ENCODE results near the gene BTN1A1.
A peak's percentile ranks its signal among the peaks of the same experiment; 100 is the strongest.

The BTN1A1 gene

GRCh38 chr6:26457264-26457805 lies 42.8 kb upstream of the BTN1A1 start:
- Histone ChIP-seq H3K27ac (ENCODE audit: extremely low read depth, low read depth, low read length) (peak overlapping the region; percentile 73; the same call in 1 of the 2 replicates), H3K4me3 (ENCODE audit: low read depth, low read length) (no peak overlapping the region), H3K4me1 (ENCODE audit: control insufficient read depth, insufficient read depth, low read length) (no peaks in the 10 kb centered on the region), H3K36me3 (ENCODE audit: control insufficient read depth in 2 of 2, insufficient read depth in 1 of 2, low read length in 2 of 2) (peaks cover 22 to 32% of the 10 kb centered on the region in 2 experiments), H3K9me3 (ENCODE audit: control insufficient read depth, insufficient read depth, low read depth, low read length) (no peaks in the 10 kb centered on the region)
- POLR2A ChIA-PET = interaction anchor here (1.3 kb wide), 1 partner anchor 17 kb away, joined by 6 read pairs; no protein-coding TSS in a partner anchor
- CTCF ChIA-PET = interaction anchor here (0.5 kb wide), 1 partner anchor 42 kb away, joined by 4 read pairs; no protein-coding TSS in a partner anchor
- no peak for TF ChIP-seq ZNF146 (tag by site-specific recombination; IDR thresholded peaks at IDR 0.05)
- TF ChIP-seq ZNF449 (tag by site-specific recombination; IDR thresholded peaks at IDR 0.05) = no peak
- TF ChIP-seq PRDM4 (tag by site-specific recombination; IDR thresholded peaks at IDR 0.05) = no peak
- no peak for TF ChIP-seq ZNF571 (tag by site-specific recombination; IDR thresholded peaks at IDR 0.05)
- TF ChIP-seq ZNF37A (tag by site-specific recombination; IDR thresholded peaks at IDR 0.05) = no peak
- no peak for TF ChIP-seq ZBTB8A (tag by site-specific recombination; IDR thresholded peaks at IDR 0.05)
- no peak for TF ChIP-seq ZNF843 (tag by site-specific recombination; IDR thresholded peaks at IDR 0.05)
- TF ChIP-seq, protein P1, sequence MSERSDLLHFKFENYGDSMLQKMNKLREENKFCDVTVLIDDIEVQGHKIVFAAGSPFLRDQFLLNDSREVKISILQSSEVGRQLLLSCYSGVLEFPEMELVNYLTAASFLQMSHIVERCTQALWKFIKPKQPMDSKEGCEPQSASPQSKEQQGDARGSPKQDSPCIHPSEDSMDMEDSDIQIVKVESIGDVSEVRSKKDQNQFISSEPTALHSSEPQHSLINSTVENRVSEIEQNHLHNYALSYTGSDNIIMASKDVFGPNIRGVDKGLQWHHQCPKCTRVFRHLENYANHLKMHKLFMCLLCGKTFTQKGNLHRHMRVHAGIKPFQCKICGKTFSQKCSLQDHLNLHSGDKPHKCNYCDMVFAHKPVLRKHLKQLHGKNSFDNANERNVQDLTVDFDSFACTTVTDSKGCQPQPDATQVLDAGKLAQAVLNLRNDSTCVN (tag by site-specific recombination; optimal IDR thresholded peaks at IDR 0.05) = no peak
- no peak for TF ChIP-seq ZNF48 (tag by site-specific recombination; IDR thresholded peaks at IDR 0.05)
- TF ChIP-seq, protein P2, sequence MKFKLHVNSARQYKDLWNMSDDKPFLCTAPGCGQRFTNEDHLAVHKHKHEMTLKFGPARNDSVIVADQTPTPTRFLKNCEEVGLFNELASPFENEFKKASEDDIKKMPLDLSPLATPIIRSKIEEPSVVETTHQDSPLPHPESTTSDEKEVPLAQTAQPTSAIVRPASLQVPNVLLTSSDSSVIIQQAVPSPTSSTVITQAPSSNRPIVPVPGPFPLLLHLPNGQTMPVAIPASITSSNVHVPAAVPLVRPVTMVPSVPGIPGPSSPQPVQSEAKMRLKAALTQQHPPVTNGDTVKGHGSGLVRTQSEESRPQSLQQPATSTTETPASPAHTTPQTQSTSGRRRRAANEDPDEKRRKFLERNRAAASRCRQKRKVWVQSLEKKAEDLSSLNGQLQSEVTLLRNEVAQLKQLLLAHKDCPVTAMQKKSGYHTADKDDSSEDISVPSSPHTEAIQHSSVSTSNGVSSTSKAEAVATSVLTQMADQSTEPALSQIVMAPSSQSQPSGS (tag by site-specific recombination; IDR thresholded peaks at IDR 0.05; ENCODE audit: low read depth) = no peak
- TF ChIP-seq GLIS1 (tag by site-specific recombination; IDR thresholded peaks at IDR 0.05) = no peak
- no peak for TF ChIP-seq ZNF768 (tag by site-specific recombination; IDR thresholded peaks at IDR 0.05)
- no peak for TF ChIP-seq ZNF211 (tag by site-specific recombination; IDR thresholded peaks at IDR 0.05; ENCODE audit: low read depth)
- no peak for TF ChIP-seq ZNF521 (tag by site-specific recombination; IDR thresholded peaks at IDR 0.05)
- TF ChIP-seq ZNF530 (tag by site-specific recombination; IDR thresholded peaks at IDR 0.05; ENCODE audit: low read depth) = no peak
- no peak for TF ChIP-seq ZNF114 (tag by site-specific recombination; IDR thresholded peaks at IDR 0.05)
- no peak for TF ChIP-seq GLI2 (tag by site-specific recombination; IDR thresholded peaks at IDR 0.05; ENCODE audit: borderline replicate concordance, low read depth)
- no peak for TF ChIP-seq ZSCAN4 (tag by site-specific recombination; IDR thresholded peaks at IDR 0.05)
- TF ChIP-seq ZNF600 (tag by site-specific recombination; IDR thresholded peaks at IDR 0.05) = no peak
- TF ChIP-seq PRDM6 (tag by site-specific recombination; IDR thresholded peaks at IDR 0.05) = no peak
- TF ChIP-seq GLIS2 (tag by site-specific recombination; IDR thresholded peaks at IDR 0.05) = peak; percentile 58; the same call in 1 of the 2 replicates
- TF ChIP-seq PRDM1 (tag by site-specific recombination; IDR thresholded peaks at IDR 0.05) = peak; percentile 75
- TF ChIP-seq ZNF555 (tag by site-specific recombination; conservative IDR thresholded peaks at IDR 0.05) = no peak
- TF ChIP-seq KLF7 (tag by site-specific recombination; IDR thresholded peaks at IDR 0.05; ENCODE audit: borderline replicate concordance) = no peak
- TF ChIP-seq SCRT1 (tag by site-specific recombination; IDR thresholded peaks at IDR 0.05; ENCODE audit: borderline replicate concordance) = no peak
